H1 (cell line): ENCODE data around the gene SPINT1. TPM values are rescaled to one million over a fixed set of nuclear protein-coding genes. Genes with fewer than 3 reads are reported as not detected.

ENCODE experiments used
- E2F6 ChIP-seq: IDR thresholded peaks from 2 replicates; pipeline ENCODE4 v1.6.1; 2012; ENCODE audit warnings: inconsistent platforms
- GABPA ChIP-seq: IDR thresholded peaks from 2 replicates; pipeline ENCODE4 v1.6.1; 2011; ENCODE audit warnings: mild to moderate bottlenecking, low read length, moderate library complexity, borderline replicate concordance; ENCODE audit not compliant: insufficient read depth
- NRF1 ChIP-seq: IDR thresholded peaks from 2 replicates; pipeline ENCODE4 v1.6.1; 2011; ENCODE audit warnings: mild to moderate bottlenecking, low read depth, low read length, improper control_type of control experiment
- polyA plus RNA-seq, 7 experiments: library from polyadenylated mRNA; depleted of rRNA in 3 of 7; stranded (reverse) in 5 of 7; unstranded in 2 of 7; fragments of >200 nt in 5 of 7; fragments of 200-250 nt in 2 of 7; gene quantifications; 1 replicate in 5 of 7; 2 replicates in 1 of 7; 4 replicates in 1 of 7; pipeline versions ENCODE4 v1.2.1 to v1.2.3, GENCODE V29; 2011 to 2013; ENCODE audit warnings: missing spikeins in 2 of 7, mixed read lengths in 2 of 7
- small RNA-seq: library from polyadenylated mRNA; stranded (forward); fragments of <200 nt; extraction: miRNeasy Mini kit (QIAGEN cat#:217004); gene quantifications from one replicate; pipeline ENCODE3, GENCODE V24; 2013; ENCODE audit not compliant: insufficient read depth
- total RNA-seq: library from RNA; stranded (reverse); fragmentation: NEBNext Ultra II Directional; extraction: Animal tissue kit (Norgen Biotek cat#: 25700); gene quantifications from 2 replicates; pipeline ENCODE4 v1.2.1, GENCODE V29; 2021

SPINT1 gene
- total and polyA plus RNA-seq, 2 of the 8 experiments (the other 6 are each of a cell fraction or from before 2014, with no cell fraction given) = 117 to 155 TPM

- TF ChIP-seq GABPA (no peak), NRF1 (no peak), E2F6 (no peak)
Measured at GRCh38 chr15:40906991-40907802, 63.3 kb downstream of the SPINT1 start (continued).

Small RNA genes within 50 kb of the gene (small RNA-seq; reads per million reads assigned to genes)
- not detected for gene AC025166.1

Other genes with a start within 250 kb of the SPINT1 start
- gene KNL1, start 249.8 kb upstream of the SPINT1 start, total RNA-seq = 22.3 and 22.5 TPM in 2 replicates
- gene KNL1, start 249.8 kb upstream of the SPINT1 start, polyA plus RNA-seq (2011; rRNA removed) = 2.7 and 4.4 TPM in 2 replicates
- gene RAD51, start 148.9 kb upstream of the SPINT1 start, total RNA-seq = 41.6 and 42.4 TPM in 2 replicates
- 25.2 and 32.2 TPM in 2 replicates for gene RAD51, start 148.9 kb upstream of the SPINT1 start, polyA plus RNA-seq (2011; rRNA removed)
- 24.1 and 25.0 TPM in 2 replicates for gene RMDN3, start 88.8 kb upstream of the SPINT1 start, total RNA-seq
- gene RMDN3, start 88.8 kb upstream of the SPINT1 start, polyA plus RNA-seq (2011; rRNA removed) = 10.8 and 13.8 TPM in 2 replicates
- 22.7 and 25.9 TPM in 2 replicates for gene GCHFR, start 80.0 kb upstream of the SPINT1 start, total RNA-seq
- gene GCHFR, start 80.0 kb upstream of the SPINT1 start, polyA plus RNA-seq (2011; rRNA removed) = 81.5 and 102 TPM in 2 replicates
- 0.56 and 0.57 TPM in 2 replicates for gene C15orf62, start 74.1 kb upstream of the SPINT1 start, total RNA-seq
- 0.06 and 0.19 TPM in 2 replicates for gene C15orf62, start 74.1 kb upstream of the SPINT1 start, polyA plus RNA-seq (2011; rRNA removed)
- gene ZFYVE19, start 37.0 kb upstream of the SPINT1 start, total RNA-seq = 10.7 and 11.2 TPM in 2 replicates
- 21.8 and 23.7 TPM in 2 replicates for gene ZFYVE19, start 37.0 kb upstream of the SPINT1 start, polyA plus RNA-seq (2011; rRNA removed)
- gene DNAJC17, start 36.6 kb upstream of the SPINT1 start, total RNA-seq = 39.5 and 43.8 TPM in 2 replicates
- 45.4 and 47.2 TPM in 2 replicates for gene DNAJC17, start 36.6 kb upstream of the SPINT1 start, polyA plus RNA-seq (2011; rRNA removed)
- gene PPP1R14D, start 15.3 kb upstream of the SPINT1 start, total RNA-seq = not detected in 2 replicates
- gene PPP1R14D, start 15.3 kb upstream of the SPINT1 start, polyA plus RNA-seq (2011; rRNA removed) = not detected in 2 replicates
- gene RHOV, start 30.2 kb downstream of the SPINT1 start, total RNA-seq = 2.4 and 2.7 TPM in 2 replicates
- gene RHOV, start 30.2 kb downstream of the SPINT1 start, polyA plus RNA-seq (2011; rRNA removed) = 1.5 and 2.2 TPM in 2 replicates
- gene VPS18, start 50.4 kb downstream of the SPINT1 start, total RNA-seq = 31.9 and 32.7 TPM in 2 replicates
- gene VPS18, start 50.4 kb downstream of the SPINT1 start, polyA plus RNA-seq (2011; rRNA removed) = 28.9 and 32.9 TPM in 2 replicates
- gene DLL4, start 85.3 kb downstream of the SPINT1 start, total RNA-seq = 0.48 and 0.60 TPM in 2 replicates
- gene DLL4, start 85.3 kb downstream of the SPINT1 start, polyA plus RNA-seq (2011; rRNA removed) = 0.22 and 0.23 TPM in 2 replicates
- 28.7 and 34.3 TPM in 2 replicates for gene CHAC1, start 109.4 kb downstream of the SPINT1 start, total RNA-seq
- 159 and 215 TPM in 2 replicates for gene CHAC1, start 109.4 kb downstream of the SPINT1 start, polyA plus RNA-seq (2011; rRNA removed)